Naive B cell (primary cell): ENCODE measurements around the gene ADIPOR2. TPM values are rescaled to one million over a fixed set of nuclear protein-coding genes. Genes with fewer than 3 reads are reported as not detected.
A peak's percentile ranks its signal among the peaks of the same experiment; 100 is the strongest.

ENCODE experiments used
- ATAC-seq, 2 donors: fragments of 150-1000 bp; cut with Tn5 transposase; 2 replicates each; pipeline ENCODE4 v1.10.0; 2021; ENCODE audit warnings: low read depth in 2 of 2, mild to moderate bottlenecking in 2 of 2, moderate library complexity in 2 of 2
- DNase-seq: peaks from one replicate; pipeline ENCODE4 v3.0.0; 2022
- H3K27ac Mint-ChIP-seq, 6 donors: one replicate each; pipeline ENCODE4 v1.8.0; 2020 to 2022; ENCODE audit warnings: mild to moderate bottlenecking in 6 of 6, mixed read lengths in 6 of 6, moderate library complexity in 5 of 6, inconsistent platforms in 2 of 6
- H3K27me3 Mint-ChIP-seq, 3 donors: one replicate each; pipeline ENCODE4 v1.8.0; 2021 to 2022; ENCODE audit warnings: mixed read lengths in 3 of 3, mild to moderate bottlenecking in 1 of 3
- H3K36me3 Mint-ChIP-seq, 2 donors: one replicate each; pipeline ENCODE4 v1.8.0; 2020 to 2022; ENCODE audit warnings: mixed read lengths in 2 of 2, inconsistent platforms in 1 of 2, mild to moderate bottlenecking in 1 of 2
- H3K4me1 Mint-ChIP-seq, 3 donors: one replicate each; pipeline ENCODE4 v1.8.0; 2020 to 2022; ENCODE audit warnings: mixed read lengths in 3 of 3, inconsistent platforms in 1 of 3, mild to moderate bottlenecking in 1 of 3, moderate library complexity in 1 of 3
- H3K4me3 Mint-ChIP-seq, 8 donors: one replicate each; pipeline ENCODE4 v1.8.0; 2020 to 2022; ENCODE audit warnings: mild to moderate bottlenecking in 8 of 8, mixed read lengths in 8 of 8, moderate library complexity in 8 of 8, inconsistent platforms in 2 of 8
- H3K9me3 Mint-ChIP-seq, 7 donors: one replicate each; pipeline ENCODE4 v1.8.0; 2020 to 2022; ENCODE audit warnings: mixed read lengths in 7 of 7, mild to moderate bottlenecking in 5 of 7, inconsistent platforms in 2 of 7, moderate library complexity in 1 of 7
- polyA plus RNA-seq, 6 donors: library from polyadenylated mRNA; unstranded; fragments of 300-500 nt; fragmentation: Illumina TruSeq; gene quantifications; one replicate each; pipeline ENCODE4 v1.2.3, GENCODE V29; 2021; ENCODE audit warnings: low read depth in 6 of 6

Gene ADIPOR2
- polyA plus RNA-seq, 6 donors from 2014 or later: 2.4 to 4.2 (median 3.7) TPM

- Mint-ChIP-seq H3K4me3 (no peak overlapping the region), H3K9me3 (peaks cover 0 to 2% (median 0%) of the 10 kb centered on the region in 7 donors), H3K4me1 (no peaks in the 10 kb centered on the region), H3K36me3 (peaks cover 7 to 30% of the 10 kb centered on the region in 2 donors), H3K27ac (no peak overlapping the region), H3K27me3 (no peaks in the 10 kb centered on the region)
- ATAC-seq (no peak), DNase-seq (no peak)
These were observed 69.9 kb downstream of the ADIPOR2 start for GRCh38 chr12:1760566-1761382.

DNA sequence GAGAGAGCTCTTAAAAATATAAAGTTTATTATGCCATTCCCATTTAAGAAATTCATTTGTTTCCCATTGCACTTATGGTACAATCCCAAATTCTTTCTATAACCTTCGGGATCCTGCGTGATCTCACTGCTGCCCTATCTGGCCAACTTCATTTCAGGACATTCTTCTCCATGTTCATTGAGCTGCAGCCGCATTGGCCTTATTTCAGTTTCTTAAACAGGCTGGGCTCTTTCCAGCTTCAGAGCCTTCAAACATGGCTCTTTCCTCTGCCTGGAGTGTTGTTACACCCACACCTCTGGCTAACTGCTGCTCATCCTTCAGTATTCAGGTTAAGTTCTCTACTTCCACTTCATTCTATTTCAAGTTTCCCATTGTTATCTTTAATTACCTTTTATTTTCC, 71.0 kb downstream of the ADIPOR2 start:
- H3K27ac Mint-ChIP-seq: peak overlapping the region in 2 of 6 donors; percentile 41 to 45
- no peaks in the 10 kb centered on the region for H3K27me3 Mint-ChIP-seq
- no peaks in the 10 kb centered on the region for H3K4me1 Mint-ChIP-seq
- no peak for DNase-seq
- no peak for ATAC-seq
- H3K4me3 Mint-ChIP-seq: no peak overlapping the region
- peaks cover 0 to 2% (median 0%) of the 10 kb centered on the region in 7 donors for H3K9me3 Mint-ChIP-seq
- H3K36me3 Mint-ChIP-seq: peaks cover 1 to 24% of the 10 kb centered on the region in 2 donors

DNA sequence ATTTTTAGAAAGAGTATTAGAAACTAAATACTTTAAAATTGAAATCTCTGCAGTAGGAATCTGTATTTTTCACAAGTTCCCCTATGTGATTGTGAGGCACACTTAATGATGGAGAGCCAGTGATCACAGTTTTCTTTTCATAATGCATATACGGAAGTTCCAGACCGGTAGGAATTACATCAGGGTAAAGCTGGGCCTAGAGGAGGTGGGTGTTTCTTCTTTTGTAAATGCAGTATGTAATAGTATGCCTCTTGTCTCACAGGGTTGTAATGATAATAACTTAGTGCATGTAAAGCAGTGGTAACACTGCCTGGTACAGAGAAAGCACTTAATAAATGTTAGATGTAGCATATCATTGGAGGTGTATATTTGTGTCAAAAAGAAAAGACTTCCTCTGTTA, 72.3 kb downstream of the ADIPOR2 start:
- H3K36me3 Mint-ChIP-seq: peaks cover 0 to 19% of the 10 kb centered on the region in 2 donors
- H3K27me3 Mint-ChIP-seq: no peaks in the 10 kb centered on the region
- ATAC-seq (no peak), DNase-seq (no peak)
- no peak overlapping the region for H3K4me3 Mint-ChIP-seq
- no peak overlapping the region for H3K27ac Mint-ChIP-seq
- peaks cover 0 to 2% (median 0%) of the 10 kb centered on the region in 7 donors for H3K9me3 Mint-ChIP-seq
- H3K4me1 Mint-ChIP-seq: peaks cover 0 to 4% (median 0%) of the 10 kb centered on the region in 3 donors

- Mint-ChIP-seq H3K4me1 (peaks cover 0 to 4% (median 2%) of the 10 kb centered on the region in 3 donors), H3K9me3 (no peaks in the 10 kb centered on the region), H3K4me3 (no peak overlapping the region), H3K27ac (no peak overlapping the region), H3K27me3 (no peaks in the 10 kb centered on the region), H3K36me3 (peaks cover 0 to 5% of the 10 kb centered on the region in 2 donors)
- DNase-seq (no peak), ATAC-seq (no peak)
These were observed 75.2 kb downstream of the ADIPOR2 start for GRCh38 chr12:1766110-1766509.

GRCh38 chr12:1767407-1768090, 76.7 kb downstream of the ADIPOR2 start:
- DNase-seq (no peak), ATAC-seq (no peak)
- peaks cover 0 to 5% of the 10 kb centered on the region in 2 donors for H3K36me3 Mint-ChIP-seq
- peaks cover 0 to 4% (median 2%) of the 10 kb centered on the region in 3 donors for H3K4me1 Mint-ChIP-seq
- H3K9me3 Mint-ChIP-seq: no peaks in the 10 kb centered on the region
- no peak overlapping the region for H3K27ac Mint-ChIP-seq
- no peaks in the 10 kb centered on the region for H3K27me3 Mint-ChIP-seq
- no peak overlapping the region for H3K4me3 Mint-ChIP-seq

DNA sequence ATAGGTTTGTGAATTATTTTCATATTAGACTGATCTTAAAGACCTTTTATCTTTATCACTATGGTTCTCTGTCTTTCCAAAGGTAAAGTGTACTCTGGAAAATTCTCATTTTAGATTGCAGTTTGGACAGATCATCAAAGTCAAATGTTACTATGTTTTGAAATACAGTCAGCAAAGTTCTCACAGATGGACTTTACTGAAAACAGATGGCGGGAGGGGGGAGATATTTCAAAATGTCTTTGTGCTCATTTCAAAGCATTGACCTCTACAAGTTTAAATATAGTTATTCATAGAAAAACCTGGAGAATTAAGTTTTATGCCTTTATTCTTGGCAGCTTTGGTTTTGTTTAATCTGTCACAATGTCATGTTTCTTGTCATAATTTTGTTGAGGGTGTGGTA, 77.7 kb downstream of the ADIPOR2 start:
- peaks cover 0 to 6% of the 10 kb centered on the region in 2 donors for H3K36me3 Mint-ChIP-seq
- no peaks in the 10 kb centered on the region for H3K9me3 Mint-ChIP-seq
- DNase-seq (no peak), ATAC-seq (no peak)
- no peak overlapping the region for H3K27ac Mint-ChIP-seq
- H3K4me1 Mint-ChIP-seq: peaks cover 0 to 4% (median 2%) of the 10 kb centered on the region in 3 donors
- H3K4me3 Mint-ChIP-seq: no peak overlapping the region
- no peaks in the 10 kb centered on the region for H3K27me3 Mint-ChIP-seq

DNA sequence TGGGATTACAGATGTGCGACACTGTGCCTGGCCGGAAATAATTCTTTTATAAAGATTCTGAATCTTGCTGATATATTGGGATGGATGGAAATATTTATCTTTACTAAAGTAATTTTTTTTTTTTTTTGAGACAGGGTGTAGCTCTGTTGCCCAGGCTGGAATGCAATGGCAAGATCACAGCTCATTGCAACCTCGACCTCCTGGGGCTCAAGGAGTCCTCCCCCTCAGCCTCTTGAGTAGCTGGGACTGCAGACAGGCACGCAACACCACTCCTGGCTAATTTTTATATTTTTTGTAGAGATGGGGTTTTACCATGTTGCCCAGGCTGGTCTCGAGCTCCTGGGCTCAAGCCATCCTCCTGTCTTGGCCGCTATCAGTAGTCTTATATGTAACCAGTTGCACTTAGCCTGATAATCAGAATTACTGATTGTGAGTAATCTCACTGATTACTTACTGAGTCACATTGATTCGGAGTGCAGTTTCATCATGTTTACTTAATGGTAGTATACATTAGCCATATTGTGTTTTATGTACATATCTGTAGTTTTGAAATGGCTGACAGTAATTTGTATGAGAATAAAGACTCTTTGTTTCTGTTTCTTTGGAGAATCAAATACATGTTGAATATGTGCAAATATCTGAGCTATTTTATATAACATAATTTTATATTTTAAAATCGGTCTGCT, 79.1 kb downstream of the ADIPOR2 start:
- Mint-ChIP-seq H3K27me3 (no peaks in the 10 kb centered on the region), H3K36me3 (peaks cover 0 to 10% of the 10 kb centered on the region in 2 donors), H3K9me3 (no peaks in the 10 kb centered on the region), H3K4me3 (no peak overlapping the region), H3K27ac (peak overlapping the region in 1 of 6 donors; percentile 12), H3K4me1 (peaks cover 0 to 4% (median 2%) of the 10 kb centered on the region in 3 donors)
- no peak for DNase-seq
- no peak for ATAC-seq

DNA sequence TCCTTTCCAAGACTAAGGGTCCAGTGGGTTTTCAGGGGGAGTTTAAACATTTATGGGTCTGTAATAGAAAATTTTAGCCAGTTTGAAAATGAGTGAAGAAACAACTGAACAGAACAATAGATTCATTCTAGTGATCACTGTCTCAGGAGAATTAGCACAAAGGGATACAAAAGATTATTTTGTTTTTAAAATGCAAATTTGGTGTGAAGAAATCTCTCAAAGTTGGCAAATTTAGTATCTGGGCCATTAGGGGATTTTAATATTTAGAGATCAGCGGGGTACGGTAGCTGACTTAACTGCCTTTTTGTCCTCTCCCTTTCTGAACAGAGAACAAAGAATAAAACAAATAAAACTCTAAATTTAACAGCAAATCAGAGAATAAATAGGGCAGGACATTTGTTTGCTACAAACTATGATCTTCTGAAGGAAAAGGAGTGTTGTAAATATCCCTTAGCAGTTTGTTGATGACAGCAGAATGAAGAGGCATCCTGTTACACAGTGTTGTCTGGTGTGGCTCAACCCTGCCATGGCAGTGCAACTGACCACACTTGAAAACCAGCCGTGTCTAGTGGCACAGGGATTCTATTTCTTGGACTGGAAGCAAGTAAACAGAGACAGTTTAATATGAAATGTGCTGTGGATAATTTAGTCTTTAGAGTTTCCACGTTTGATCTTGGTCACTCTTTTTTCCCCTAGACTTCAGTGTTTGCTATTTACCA, 83.2 kb downstream of the ADIPOR2 start:
- peaks cover 0 to 15% of the 10 kb centered on the region in 2 donors for H3K36me3 Mint-ChIP-seq
- ATAC-seq (no peak), DNase-seq (no peak)
- H3K27me3 Mint-ChIP-seq: no peaks in the 10 kb centered on the region
- H3K27ac Mint-ChIP-seq: peak overlapping the region in 1 of 6 donors; percentile 20
- H3K4me3 Mint-ChIP-seq: no peak overlapping the region
- peaks cover 0 to 2% (median 2%) of the 10 kb centered on the region in 3 donors for H3K4me1 Mint-ChIP-seq
- no peaks in the 10 kb centered on the region for H3K9me3 Mint-ChIP-seq

DNA sequence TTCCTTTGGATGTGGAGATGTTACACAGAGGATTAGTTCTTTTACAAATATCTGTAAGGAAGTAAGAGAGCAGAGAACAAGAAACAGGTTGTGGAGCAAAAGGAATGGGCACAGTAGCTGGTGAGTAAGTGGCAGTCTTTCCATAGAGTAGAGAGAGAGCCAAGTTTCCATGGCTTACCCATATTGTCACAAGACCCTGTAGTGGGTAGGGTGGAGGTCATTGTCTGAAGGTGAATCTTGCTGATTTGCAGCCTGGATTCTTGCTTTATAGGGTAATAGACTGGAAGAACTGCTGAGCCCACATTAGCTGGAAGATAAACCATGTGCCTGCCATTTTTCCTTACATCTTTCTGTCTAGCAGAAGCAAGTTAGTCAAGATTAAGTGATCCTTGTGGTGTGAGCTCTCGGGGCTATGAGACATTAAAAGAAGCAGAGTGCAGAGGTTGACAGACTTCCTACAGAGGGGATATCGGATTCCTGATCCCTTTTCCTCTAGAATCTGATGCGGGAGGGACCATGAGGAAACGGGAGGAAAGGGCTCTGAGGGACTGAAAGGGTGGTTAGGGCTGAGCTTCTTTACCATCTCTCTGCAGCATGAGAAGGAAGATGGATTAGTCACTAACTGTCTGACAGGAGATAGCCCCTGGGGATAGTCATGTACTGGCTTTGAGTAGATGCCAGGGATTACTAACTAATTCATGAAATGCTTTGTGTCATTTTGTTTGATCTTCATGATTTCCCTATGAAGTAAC, 85.5 kb downstream of the ADIPOR2 start:
- Mint-ChIP-seq H3K36me3 (peaks cover 0 to 23% of the 10 kb centered on the region in 2 donors), H3K27ac (peak overlapping the region in 1 of 6 donors; percentile 63), H3K4me3 (no peak overlapping the region), H3K4me1 (peaks cover 0 to 2% (median 0%) of the 10 kb centered on the region in 3 donors), H3K27me3 (no peaks in the 10 kb centered on the region), H3K9me3 (no peaks in the 10 kb centered on the region)
- no peak for DNase-seq
- no peak for ATAC-seq

GRCh38 chr12:1777798-1778197, 86.9 kb downstream of the ADIPOR2 start:
- no peaks in the 10 kb centered on the region for H3K27me3 Mint-ChIP-seq
- H3K4me1 Mint-ChIP-seq: peaks cover 0 to 2% (median 0%) of the 10 kb centered on the region in 3 donors
- no peak overlapping the region for H3K4me3 Mint-ChIP-seq
- no peaks in the 10 kb centered on the region for H3K9me3 Mint-ChIP-seq
- H3K27ac Mint-ChIP-seq: peak overlapping the region in 2 of 6 donors; percentile 15 to 24
- DNase-seq (no peak), ATAC-seq (no peak)
- peaks cover 0 to 23% of the 10 kb centered on the region in 2 donors for H3K36me3 Mint-ChIP-seq

- no peak for DNase-seq
- H3K4me1 Mint-ChIP-seq: peaks cover 0 to 2% (median 0%) of the 10 kb centered on the region in 3 donors
- ATAC-seq: no peak
- peaks cover 0 to 18% of the 10 kb centered on the region in 2 donors for H3K36me3 Mint-ChIP-seq
- H3K27ac Mint-ChIP-seq: no peak overlapping the region
- no peaks in the 10 kb centered on the region for H3K27me3 Mint-ChIP-seq
- H3K9me3 Mint-ChIP-seq: no peaks in the 10 kb centered on the region
- no peak overlapping the region for H3K4me3 Mint-ChIP-seq
These were observed 88.0 kb downstream of the ADIPOR2 start for GRCh38 chr12:1778911-1779310.

DNA sequence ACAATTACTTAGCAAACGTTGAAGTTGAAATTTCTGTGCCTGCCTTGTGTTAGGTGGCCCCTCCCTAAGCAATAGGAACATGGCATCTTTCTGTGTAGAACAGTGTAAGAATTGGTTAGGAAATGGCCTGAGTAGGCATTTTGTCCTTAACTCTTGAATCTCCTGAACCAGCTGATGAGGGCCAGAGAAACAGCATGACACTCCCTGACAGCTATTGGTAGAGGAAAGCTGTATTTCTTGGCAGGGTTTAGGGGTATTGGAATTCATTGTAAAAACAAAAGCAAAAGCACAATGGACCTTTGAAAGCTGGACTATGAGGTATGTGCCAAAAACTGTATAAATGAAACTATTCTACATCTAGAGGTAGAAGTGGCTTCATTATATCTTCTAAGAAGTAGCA, 88.9 kb downstream of the ADIPOR2 start:
- H3K36me3 Mint-ChIP-seq: peaks cover 0 to 18% of the 10 kb centered on the region in 2 donors

More for the DNA sequence above, 88.9 kb downstream of the ADIPOR2 start:
- no peak overlapping the region for H3K4me3 Mint-ChIP-seq
- H3K4me1 Mint-ChIP-seq: peaks cover 0 to 2% (median 0%) of the 10 kb centered on the region in 3 donors
- ATAC-seq (no peak), DNase-seq (no peak)
- H3K27me3 Mint-ChIP-seq: no peaks in the 10 kb centered on the region
- H3K27ac Mint-ChIP-seq: no peak overlapping the region
- no peaks in the 10 kb centered on the region for H3K9me3 Mint-ChIP-seq
